KMS-11 (cell line): ENCODE results near the gene NUAK2.

Experiments used
- H2AFZ ChIP-seq: fragments of 200-600 bp; sonication (generic); 2 replicates; pipeline ENCODE4 v1.6.1; 2016; ENCODE audit warnings: antibody characterized with exemption, mixed run types, low read depth
- H3K27ac ChIP-seq: fragments of 200-600 bp; sonication (generic); 2 replicates; pipeline ENCODE4 v1.6.1; 2016; ENCODE audit warnings: mild to moderate bottlenecking, mixed run types
- H3K27me3 ChIP-seq: fragments of 200-600 bp; sonication (generic); 2 replicates; pipeline ENCODE4 v1.6.1; 2017; ENCODE audit warnings: mild to moderate bottlenecking, low read depth, mixed run types, moderate library complexity; ENCODE audit not compliant: insufficient read depth
- H3K36me3 ChIP-seq: fragments of 200-600 bp; sonication (generic); 2 replicates; pipeline ENCODE4 v1.6.1; 2017; ENCODE audit warnings: mild to moderate bottlenecking, mixed run types; ENCODE audit not compliant: insufficient read depth
- H3K4me1 ChIP-seq: fragments of 200-600 bp; sonication (generic); 2 replicates; pipeline ENCODE4 v1.6.1; 2016; ENCODE audit warnings: mild to moderate bottlenecking, low read depth, mixed run types; ENCODE audit not compliant: poor library complexity, severe bottlenecking
- H3K4me2 ChIP-seq: fragments of 200-600 bp; sonication (generic); 2 replicates; pipeline ENCODE4 v1.7.0; 2016; ENCODE audit warnings: mild to moderate bottlenecking, mixed run types
- H3K4me3 ChIP-seq: fragments of 200-600 bp; sonication (generic); IDR thresholded peaks from 2 replicates; pipeline ENCODE4 v1.6.1; 2017; ENCODE audit warnings: low read depth, low read length, mixed read lengths; ENCODE audit not compliant: insufficient read depth
- H3K79me2 ChIP-seq: fragments of 200-600 bp; sonication (generic); 2 replicates; pipeline ENCODE4 v1.6.1; 2016; ENCODE audit warnings: low read depth, mixed run types; ENCODE audit not compliant: insufficient read depth
- H3K9ac ChIP-seq: fragments of 200-600 bp; sonication (generic); 2 replicates; pipeline ENCODE4 v1.6.1; 2016; ENCODE audit warnings: mild to moderate bottlenecking, mixed run types
- H4K20me1 ChIP-seq: fragments of 200-600 bp; sonication (generic); 2 replicates; pipeline ENCODE4 v1.6.1; 2016; ENCODE audit warnings: mild to moderate bottlenecking, mixed run types; ENCODE audit not compliant: insufficient read depth
- TF ChIP-seq, protein P1 (sequence below): fragments of 200-600 bp; sonication (generic); conservative IDR thresholded peaks from 2 replicates; pipeline ENCODE4 v1.6.1; 2017; ENCODE audit warnings: low read depth, mild to moderate bottlenecking, antibody characterized with exemption, low read length, moderate library complexity, mixed read lengths

Gene NUAK2

DNA sequence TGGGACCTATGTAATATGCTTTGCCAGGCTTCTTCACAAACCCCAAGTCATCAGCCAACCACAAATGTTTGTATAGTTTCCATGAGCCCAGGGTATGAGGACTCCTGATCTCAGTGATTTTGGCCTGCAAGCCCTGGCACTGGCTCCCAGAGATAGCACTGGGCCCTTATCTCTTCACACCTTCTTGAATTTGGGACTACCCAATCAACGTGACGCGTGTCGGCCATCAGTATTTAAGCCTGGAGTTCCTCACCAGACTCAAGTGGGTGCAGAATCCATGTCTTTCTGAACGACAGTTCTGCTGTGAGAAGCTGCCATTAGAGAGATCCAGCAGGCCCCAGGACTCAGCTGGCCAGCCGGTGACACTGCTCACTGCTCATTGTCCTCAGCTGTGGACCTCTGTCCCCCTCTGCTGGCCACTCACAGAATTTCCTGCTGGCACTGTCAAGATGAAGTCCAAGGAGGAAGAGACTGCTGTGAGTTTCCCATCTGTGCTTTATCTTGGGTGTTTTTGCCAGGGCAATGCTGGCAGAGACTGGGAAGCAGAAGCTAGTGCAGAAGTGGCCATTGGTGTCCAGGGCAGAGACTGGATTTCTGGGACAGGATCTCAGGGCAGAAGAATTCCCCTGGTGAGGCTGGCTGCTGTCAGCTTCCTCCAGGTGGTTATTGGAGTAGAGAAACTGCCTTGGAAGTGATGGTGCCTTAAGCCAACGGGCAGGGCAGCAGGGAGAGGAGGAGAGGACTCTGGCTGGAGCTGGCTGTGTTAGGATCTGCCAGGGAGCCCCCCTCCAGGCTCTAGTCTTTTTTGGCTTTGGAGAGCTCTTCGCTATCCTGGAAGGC is 65.4 kb downstream of the NUAK2 start:
- Histone ChIP-seq H3K4me3 (no peak overlapping the region), H3K4me2 (peak overlapping the region; percentile 62), H3K4me1 (peaks cover 94% of the 10 kb centered on the region), H3K9ac (no peak overlapping the region), H3K36me3 (no peaks in the 10 kb centered on the region), H3K27me3 (no peaks in the 10 kb centered on the region), H3K27ac (no peak overlapping the region), H3K79me2 (no peaks in the 10 kb centered on the region; the same call in 1 of the 2 replicates), H2AFZ (no peak overlapping the region), H4K20me1 (no peaks in the 10 kb centered on the region)
- TF ChIP-seq, protein P1, sequence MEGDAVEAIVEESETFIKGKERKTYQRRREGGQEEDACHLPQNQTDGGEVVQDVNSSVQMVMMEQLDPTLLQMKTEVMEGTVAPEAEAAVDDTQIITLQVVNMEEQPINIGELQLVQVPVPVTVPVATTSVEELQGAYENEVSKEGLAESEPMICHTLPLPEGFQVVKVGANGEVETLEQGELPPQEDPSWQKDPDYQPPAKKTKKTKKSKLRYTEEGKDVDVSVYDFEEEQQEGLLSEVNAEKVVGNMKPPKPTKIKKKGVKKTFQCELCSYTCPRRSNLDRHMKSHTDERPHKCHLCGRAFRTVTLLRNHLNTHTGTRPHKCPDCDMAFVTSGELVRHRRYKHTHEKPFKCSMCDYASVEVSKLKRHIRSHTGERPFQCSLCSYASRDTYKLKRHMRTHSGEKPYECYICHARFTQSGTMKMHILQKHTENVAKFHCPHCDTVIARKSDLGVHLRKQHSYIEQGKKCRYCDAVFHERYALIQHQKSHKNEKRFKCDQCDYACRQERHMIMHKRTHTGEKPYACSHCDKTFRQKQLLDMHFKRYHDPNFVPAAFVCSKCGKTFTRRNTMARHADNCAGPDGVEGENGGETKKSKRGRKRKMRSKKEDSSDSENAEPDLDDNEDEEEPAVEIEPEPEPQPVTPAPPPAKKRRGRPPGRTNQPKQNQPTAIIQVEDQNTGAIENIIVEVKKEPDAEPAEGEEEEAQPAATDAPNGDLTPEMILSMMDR = peak; percentile 99
